ENCODE data around the gene MDM2.

Gene MDM2

DNA sequence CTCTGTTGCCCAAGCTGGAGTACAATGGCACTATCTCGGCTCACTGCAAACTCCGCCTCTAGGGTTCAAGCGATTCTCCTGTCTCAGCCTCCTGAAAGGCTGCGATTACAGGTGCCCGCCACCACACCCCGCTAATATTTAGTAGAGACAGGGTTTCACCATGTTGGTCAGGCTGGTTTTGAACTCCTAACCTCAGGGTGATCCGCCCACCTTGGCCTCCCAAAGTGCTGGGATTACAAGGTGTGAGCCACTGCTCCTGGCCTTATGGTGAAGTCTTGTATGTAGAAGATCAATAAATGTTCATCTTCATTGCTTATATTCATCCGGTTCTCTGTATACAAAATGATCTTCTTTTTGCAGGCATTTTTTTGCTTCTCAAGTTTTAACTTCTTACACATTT is 47.8 kb downstream of the MDM2 start:
- no peak for DNase-seq

DNA sequence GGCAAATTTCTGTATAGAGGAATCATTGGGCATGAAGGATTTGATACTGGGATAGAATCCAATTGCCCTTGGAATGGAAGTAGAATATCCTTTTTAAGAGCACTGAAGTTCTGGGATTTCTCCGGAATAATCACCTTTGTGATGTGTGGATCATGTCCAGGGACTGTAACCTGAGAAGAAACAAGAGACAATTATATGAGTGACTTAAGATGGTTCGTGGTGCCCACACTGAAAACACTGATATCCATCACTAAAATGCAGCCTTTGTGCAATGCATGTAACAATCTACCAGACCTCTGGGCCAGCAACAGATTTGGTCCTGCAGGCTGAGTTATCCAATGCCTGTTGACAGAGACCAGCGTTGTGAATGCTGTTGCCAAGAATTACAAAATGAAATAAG is 48.5 kb downstream of the MDM2 start:
- DNase-seq, result peak; percentile 82

DNA sequence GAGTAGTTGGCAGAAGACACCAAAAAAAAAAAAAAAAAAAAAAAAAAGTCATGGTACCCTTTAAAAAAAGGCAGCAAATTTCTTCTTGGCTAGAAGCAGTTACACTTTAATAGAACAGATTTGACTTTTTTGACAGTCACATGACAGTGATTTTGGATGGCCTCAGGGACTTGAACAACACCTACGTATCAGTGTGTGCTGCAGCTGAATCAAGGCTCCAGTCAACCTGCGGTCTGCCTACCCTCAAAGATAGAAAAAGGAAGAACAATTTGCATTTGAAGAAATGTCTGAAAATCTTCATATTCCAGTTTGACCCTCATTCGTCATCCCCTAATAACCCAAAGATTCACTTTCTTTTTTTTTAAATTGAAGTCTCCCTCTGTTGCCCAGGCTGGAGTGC is 53.9 kb downstream of the MDM2 start:
- no peak for DNase-seq

DNA sequence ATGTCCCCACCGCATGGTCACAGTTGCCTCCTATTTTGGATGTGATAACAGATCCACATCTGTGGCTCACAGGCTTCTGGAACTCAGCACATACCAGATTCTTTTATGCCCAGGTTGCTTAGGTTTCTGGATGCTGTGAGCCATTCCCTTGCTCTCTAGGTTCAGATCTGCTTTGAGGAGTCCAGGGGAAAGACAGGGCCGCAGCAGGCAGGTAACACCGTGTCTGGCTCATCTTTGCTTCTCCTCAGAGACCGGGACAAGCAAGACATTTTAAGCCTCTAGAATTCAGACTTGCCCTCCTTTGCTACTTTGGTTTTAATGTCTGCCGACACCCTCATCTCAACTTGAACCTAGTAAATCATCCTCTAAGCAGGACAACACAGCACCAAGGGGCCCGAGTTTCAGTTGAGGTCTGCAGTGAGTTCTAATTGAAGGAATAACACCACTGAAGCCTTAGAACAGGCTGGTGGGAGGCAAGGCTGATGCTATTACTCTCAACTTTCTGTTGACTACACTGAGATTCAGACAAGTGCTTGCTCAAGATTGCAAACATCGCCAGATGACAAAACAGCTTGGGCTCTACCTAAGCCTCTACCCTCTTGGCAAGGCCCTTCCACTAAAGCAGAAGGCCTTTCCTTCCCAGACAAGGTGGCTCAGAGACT is 55.3 kb downstream of the MDM2 start:
- DNase-seq, result no peak

DNA sequence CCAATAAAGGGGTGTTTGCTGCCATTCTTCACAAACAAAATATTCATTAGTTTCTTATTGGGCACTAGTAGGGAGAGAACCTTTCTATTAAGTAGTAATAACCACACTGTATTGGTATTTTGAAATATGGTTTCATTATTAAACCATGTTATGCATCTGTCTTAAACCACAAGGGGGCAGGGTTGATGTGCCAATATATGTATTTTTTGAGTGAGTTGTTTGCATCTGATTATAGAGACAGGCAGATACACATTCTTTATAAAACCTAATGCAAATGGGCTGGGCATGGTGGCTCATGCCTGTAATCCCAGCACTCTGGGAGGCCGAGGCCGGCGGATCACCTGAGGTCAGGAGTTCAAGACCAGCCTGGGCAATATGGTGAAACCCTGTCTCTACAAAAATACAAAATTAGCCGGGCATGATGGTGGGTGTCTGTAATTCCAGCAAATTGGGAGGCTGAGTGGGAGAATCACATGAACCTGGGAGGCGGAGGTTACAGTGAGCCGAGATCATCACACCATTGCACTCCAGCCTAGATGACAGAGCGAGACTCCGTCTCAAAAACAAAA is 56.0 kb downstream of the MDM2 start:
- peak; percentile 17 for DNase-seq

DNA sequence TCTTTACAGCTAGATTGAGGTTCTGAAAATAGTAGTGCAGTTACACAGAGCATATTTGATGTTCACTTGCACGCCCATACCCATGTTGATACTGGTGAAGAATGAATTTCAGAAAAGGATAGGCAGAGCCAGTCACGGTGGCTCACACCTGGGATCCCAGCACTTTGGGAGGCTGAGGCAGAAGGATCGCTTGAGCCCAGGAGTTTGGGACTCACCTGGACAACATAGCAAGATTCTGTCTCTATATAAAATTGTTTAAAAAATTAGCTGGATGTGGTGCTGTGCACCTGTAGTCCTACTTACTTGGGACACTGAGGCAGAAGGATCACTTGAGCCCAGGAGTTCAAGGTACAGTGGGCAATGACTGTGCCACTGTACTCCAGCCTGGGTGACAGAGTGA is 56.6 kb downstream of the MDM2 start:
- no peak for DNase-seq

DNA sequence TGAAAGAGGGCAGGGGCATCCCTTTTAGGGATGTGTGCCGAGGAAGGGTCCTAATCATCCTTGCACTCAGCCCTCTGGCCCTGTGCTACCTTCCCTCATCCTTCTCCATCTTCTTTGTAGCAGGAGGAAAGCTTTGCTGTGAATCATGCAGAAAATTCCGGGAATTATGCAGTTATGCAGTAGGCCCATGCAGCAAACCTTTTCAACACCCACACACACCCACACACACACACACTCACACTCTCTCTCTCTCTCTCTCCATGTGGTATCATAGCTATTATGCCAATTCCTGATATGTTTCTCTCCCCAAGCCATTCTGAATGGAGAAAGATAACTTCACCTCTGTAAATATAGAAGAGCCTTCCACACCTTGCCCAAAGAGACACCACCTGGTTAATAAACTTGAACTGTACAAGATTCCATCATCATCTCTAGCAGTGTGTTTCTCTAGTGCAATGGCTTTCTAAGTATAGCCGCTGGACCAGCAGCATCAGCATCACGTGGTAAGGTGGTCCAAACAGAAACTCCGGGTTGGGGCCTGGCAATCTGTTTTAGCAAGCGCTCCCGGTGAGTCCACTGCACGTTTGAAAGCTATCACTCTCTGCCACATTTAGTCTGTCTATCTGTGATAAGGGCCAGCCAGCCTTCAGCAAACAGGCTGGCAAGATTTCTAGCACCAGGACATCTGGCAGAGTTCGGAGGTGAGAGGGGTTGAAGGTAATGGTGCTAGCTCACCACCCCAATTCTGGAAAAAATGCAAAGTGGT is 57.6 kb downstream of the MDM2 start:
- DNase-seq, result no peak

DNA sequence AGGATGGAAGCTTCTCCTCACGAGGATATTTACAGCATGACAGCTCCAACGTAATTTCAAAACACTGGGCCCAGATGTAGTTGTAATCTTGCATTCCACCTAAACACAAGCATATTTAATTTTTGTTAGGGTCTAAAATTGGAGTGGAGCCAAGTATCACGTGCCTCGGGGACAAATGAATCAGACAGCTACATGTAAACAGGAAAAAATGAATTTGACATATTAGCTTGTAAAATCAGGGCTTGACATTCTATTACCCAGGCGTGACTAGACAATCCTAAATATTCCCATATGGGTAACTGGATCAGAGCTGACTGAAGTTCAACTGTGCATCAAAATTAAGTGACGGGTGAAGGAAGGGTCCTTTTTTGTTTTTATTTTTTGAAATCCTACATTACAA is 59.0 kb downstream of the MDM2 start:
- peak; percentile 3 for DNase-seq

DNA sequence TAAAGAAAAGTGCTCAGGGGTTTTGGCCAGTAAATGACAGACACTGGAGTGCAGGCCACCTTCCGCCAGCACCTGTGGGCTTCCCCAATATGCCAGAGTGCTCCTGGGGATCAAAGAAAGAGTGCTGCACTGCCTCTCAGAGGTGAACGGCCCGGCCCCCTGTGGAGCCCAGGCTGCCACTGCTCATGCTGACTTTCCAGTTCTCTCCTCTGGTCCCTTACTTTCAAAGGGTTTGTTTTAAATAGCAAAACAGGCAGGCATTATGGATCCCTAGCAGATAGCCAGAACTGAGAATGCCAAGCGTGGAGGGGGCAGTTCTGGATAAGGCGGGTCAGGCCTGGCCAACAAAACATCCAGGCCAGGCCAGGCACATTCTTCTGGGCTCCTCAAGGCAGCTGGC is 59.6 kb downstream of the MDM2 start:
- DNase-seq, result no peak

DNA sequence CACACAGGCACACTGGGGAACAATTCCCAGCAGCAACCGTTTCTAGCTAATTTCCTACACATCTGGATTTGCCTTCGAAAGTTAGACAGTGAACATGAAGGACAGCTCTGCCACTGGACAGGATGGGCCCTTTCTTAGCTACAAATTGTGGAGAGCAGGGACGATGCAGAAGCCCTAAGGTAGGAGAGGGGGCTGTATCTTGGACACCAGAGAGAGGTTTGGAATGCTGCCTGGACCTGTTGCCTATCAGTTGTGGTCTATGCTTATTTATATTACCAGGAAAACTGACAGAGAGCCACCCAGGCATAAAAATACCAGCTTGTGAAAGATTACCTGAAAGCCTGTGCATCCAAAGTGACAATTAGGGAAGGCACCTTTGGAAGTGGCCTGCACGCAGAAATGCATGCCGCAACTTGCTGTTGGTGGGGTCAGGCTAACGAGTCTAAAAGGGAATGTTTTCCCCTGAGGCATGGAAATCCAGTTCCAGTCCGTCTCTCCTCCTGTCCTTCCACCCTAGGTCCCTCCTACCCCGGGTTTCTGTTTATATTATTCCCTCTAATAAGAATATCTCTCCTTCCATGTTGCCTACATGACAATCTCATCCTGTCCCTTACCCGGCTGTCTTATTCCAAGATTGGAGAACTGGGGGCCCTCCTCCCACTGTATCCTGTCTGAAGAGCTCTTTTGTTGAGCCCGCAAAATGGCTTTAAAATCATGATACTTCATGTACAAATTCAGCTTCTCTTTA is 60.2 kb downstream of the MDM2 start:
- peak; percentile 6 for DNase-seq

DNA sequence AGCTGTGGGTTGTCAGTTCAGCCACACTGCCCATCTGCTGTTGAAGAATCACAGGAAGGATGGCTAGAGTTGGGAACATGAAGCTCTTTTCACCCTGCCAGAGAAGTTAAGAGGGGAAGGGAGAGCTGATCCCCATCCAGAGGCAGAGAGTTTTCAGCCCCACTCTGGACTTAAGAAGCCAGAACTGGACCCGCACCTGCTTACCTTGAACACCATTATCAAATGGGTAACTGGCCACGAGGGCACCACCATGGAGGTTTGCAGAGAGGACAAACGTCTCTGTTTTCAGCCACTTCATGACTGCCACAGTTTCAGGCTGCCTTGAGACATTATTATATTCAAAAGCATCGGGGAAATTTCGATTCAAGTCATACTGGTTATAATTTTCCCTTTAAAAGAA is 62.0 kb downstream of the MDM2 start:
- DNase-seq, result no peak

DNA sequence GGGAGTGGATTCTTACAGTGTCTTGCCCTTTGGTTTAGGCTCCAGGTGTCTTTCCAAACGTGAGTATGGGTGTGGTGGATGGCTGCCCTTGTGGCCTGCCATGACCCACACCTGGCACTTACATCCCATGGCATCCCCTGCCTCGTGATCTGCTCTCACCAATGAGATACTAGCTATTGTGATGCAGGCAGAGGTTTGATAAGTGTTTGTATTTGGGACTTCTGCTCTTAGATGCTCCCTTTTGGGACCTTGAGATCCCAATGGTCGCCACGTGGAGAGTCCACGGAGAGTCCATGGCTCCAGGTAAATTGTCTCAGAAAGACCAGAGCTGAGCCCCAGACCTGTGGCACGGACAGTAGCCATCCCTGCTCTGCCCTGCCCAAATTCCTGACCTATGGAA is 62.5 kb downstream of the MDM2 start:
- no peak for DNase-seq

DNA sequence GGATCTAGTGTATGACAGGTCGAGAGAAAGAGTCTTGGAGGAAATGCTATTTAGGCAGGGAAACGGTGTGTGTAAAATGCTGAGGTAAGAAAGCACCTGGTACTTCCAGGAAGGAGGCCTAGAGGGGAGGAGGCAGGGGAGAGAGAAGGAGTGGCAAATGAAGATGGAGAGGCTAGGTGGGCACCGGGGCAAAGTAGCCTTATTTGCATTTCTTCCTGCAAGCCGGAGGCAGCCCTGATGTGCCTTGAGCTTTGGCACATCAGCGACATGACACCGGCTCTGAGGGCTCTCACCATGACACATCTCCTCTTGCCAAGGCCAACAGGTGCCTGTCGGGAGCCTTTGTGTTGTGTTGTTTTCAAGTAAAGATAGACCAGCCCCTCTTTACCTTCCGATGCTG is 63.4 kb downstream of the MDM2 start:
- no peak for DNase-seq

DNA sequence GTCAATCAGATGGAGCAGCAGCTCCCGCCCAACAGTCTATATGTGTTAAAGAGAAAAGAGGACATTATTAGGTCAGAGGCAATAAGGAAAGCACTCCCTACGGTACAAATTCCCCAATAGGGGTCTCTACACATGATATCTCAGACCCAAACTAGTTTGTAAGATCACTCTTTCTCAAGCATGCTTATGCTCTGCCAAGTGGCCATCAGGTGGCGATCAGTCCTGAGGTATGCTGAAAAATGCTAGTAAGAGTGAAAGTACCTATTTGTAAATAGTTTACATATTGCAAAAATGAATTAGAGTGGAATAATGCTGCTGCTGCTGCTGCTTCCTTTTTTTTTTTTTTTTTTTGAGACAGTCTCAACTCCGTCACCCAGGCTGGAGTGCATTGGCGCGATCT is 63.9 kb downstream of the MDM2 start:
- DNase-seq, result no peak

DNA sequence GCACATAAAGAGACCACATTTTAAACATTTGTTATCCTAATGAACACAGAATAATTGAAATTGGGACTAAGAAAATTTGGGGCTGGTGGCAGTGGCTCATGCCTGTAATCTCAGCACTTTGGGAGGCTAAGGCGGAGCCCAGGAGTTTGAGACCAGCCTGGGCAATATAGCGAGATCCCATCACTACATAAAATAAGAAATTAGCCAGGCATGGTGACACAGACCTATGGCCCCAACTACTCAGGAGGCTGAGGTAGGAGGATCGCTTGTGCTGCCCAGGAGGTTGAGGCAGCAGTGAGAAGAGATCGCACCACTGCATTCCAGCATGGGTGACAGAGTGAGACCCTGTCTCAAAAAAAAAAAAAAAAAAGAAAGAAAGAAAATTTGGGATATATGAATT is 65.3 kb downstream of the MDM2 start:
- no peak for DNase-seq

DNA sequence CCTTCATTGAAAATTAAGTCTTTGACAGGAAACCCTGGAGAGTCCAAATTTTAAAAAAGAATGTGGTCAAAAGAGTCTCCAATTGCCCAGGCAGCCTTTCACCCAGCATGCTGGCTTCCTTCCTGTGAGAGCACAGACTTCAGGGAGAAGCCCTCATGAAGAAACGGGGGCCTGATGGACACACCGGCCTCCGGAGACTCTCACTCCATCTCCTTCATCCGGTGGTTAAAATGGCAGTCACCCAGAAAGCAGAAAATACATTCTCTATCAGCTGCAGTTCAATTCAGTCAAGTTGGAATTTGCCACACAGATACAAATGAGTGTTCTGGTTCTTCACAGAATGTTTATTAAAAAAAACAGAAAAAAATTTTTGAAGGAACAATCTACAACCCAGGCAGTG is 68.5 kb downstream of the MDM2 start:
- DNase-seq, result no peak

DNA sequence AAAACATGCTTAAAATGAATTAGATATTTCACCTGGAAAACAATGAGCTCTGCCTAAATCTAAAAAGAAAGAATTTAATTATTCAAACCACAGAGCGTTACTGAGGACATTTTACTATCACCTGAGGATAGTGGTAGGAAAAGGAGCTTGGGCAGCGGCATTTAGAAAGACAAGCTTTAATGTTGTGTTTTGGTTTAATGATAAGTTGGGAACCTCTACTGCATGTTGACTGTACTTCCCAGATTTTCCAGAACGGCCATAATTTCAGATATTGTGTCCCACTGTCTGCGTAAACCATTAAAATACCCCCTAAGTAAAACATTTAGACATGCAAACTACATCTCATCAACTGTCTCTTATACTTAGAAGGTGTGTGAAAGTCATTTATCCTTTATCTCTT is 69.6 kb downstream of the MDM2 start:
- DNase-seq, result no peak

DNA sequence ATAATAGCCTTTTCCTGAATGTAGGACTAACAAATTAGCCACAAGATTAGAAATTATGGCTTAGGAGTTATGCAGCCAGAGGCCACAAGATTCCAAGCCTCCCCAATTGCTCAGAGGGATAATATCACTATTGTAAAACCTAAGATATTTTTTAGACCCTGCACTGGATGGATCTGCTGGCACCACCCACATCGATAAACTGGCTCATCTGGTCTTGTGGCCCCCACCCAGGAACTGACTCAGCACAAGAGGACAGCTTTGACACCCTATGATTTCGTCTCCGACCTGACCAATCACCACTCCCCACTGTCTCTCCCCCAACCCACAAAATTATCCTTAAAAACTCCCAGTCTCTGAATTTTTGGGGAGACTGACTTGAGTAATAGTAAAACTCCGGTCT is 70.3 kb downstream of the MDM2 start:
- DNase-seq, result no peak

DNA sequence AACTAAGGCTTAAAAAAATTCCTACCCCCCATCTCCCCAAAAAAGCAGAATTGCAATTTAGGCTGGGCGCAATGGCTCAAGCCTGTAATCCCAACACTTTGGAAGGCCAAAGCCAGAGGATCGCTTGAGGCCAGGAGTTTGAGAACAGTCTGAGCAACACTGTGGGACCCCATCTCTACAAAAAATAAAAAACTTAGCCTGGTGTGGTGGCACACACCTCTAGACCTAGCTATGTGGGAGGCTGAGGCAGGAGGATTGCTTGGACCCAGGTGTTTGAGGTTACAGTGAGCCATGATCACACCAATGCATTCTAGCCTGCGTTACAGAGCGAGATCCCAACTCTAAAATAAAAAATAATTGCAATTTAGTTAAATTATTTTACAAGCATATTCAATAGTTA is 70.9 kb downstream of the MDM2 start:
- no peak for DNase-seq

DNA sequence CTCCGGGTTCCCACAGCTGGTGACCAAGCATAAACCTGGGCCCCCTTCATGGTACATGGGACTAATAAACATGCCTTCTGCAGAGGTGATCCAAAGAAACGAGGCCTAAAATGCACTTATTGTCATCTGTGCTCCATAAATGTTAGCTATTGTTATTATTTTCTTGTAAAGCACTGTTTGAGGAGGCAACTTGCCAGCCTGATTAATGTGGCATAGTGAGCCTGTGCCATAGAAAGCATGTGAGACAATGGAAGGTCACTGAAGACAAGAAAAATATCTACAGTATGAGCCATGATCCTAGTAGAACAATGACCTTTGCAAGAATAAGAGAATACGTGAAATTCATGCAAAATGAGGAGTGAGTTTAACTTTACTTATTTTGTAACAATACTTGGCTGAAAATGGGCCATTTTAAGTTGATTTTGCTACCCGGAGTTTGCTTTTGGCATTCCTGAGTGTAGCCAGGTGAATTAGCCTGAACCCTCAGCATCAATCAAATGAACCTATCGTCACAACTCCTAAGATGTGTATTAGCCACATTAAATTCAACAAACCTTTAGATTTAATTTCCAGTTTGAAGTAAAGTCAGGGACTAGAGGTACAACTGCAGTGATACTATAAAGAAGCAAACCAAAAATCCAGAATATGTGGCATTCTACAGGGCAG is 72.8 kb downstream of the MDM2 start:
- DNase-seq, result no peak

DNA sequence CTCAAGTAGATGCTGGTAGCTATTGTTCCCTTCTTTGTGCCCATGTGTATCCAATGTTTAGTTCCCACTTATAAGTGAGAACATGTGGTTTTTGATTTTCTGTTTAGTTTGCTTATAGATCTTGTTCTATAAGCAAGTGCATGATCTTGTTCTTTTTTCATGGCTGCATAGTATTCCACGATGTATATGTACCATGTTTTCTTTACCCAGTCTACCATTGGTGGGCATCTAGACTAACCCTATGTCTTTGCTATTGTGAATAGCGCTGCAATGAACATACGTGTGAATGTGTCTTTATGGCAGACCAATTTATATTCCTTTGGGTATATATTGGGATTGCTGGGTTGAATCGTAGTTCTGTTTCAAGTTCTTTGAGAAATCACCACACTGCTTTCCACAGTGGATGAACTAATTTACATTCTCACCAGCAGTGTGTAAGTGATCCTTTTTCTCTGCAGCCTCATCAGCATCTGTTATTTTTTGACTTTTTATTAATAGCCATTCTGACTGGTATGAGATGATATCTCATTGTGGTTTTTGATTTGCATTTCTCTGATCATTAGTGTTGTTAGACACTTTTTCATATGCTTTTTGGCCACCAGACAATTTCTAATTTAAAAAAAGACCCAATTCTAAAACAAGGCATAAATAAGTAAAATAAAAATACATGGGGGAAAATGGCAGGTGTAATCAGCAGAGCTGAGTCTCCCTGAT is 74.4 kb downstream of the MDM2 start:
- no peak for DNase-seq

DNA sequence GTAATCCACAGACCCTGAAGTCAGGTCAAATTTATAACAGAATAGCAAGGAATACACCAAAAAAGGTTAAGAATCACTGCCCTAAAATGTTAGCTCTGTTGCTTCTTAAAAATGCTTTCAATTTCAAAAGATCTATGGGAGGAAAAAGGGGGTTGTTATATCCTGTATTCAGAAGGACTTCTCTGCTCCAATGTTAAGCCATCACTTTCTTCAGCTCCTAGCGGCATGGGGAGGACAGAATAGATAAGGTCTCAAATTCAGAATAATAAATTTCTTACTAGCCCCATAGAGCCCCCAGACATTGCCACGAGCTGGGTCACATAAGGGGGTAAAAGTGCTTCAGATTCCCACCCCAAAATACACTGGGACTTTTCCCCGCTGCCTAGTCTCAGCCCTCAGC is 75.2 kb downstream of the MDM2 start:
- DNase-seq, result no peak

DNA sequence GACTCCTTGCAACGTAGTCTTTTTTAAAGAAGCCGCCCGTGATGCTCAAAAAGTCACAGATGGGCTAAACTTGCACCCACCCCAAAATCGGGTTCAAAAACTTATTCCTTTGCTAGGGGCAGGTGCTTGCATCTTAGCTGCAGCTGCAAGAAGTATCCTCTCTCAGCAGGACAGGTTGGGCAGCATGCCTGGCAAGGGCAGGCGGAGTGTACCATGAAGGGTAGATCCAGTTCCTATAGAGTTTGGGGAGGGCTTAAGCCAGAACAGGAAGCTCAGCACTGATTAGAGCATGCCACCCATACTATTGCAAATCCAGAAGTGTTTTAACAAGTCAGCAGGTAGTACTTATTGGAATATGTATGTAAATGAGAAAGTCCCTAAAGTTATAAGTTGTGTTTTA is 76.3 kb downstream of the MDM2 start:
- DNase-seq, result no peak
